ENCODE results near the gene DNASE1L2. TPM values are rescaled to one million over a fixed set of nuclear protein-coding genes. Genes with fewer than 3 reads are reported as not detected.

The DNASE1L2 gene, protein sequence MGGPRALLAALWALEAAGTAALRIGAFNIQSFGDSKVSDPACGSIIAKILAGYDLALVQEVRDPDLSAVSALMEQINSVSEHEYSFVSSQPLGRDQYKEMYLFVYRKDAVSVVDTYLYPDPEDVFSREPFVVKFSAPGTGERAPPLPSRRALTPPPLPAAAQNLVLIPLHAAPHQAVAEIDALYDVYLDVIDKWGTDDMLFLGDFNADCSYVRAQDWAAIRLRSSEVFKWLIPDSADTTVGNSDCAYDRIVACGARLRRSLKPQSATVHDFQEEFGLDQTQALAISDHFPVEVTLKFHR
- 0.52 TPM for total RNA-seq

DNA sequence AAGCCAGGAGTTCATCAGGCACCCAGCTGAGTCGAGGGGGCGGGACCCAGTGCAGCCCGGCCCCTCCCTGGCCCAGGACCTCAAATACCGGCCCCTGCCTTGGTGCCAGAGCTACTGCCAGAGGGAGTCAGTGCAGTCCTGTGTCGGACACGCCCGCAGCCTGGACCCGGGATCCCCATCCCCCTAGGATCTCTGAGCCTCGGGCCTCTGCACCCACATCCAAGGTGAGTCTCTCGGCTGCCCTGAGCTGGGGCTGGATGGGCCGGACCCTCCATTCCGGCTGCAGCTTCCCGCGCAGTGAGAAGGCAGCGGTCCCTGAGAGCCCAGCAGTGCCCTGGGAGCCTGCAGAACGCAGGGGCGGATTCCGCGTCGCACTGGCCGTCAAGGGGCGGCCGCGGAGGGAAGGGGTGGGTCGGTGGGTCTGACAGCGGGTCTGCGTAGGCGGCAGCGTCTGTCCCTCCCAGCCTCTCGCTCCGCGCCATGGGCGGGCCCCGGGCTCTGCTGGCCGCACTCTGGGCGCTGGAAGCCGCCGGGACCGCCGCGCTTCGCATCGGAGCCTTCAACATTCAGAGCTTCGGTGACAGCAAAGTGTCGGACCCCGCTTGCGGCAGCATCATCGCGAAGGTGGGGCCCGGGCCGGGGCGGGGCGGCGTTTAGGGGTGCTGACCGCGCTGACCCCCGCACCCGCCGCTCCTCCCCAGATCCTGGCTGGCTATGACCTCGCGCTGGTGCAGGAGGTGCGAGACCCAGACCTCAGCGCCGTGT lies at the start of gene DNASE1L2:
Gene DNASE1L2, plus strand, starts transcription at position 108 of the 765 bp plus-strand sequence. Its CDS starts 373 bp downstream, at position 481.
- no peak within 1 kb of the TSS for H3K27ac ChIP-seq (ENCODE audit: low read depth, low read length)
- peak within 1 kb of the TSS in 1 of 3 donors; percentile 6 for H3K4me3 ChIP-seq (ENCODE audit: low read length in 3 of 3)
- H3K4me1 ChIP-seq (ENCODE audit: control insufficient read depth in 3 of 3, insufficient read depth in 3 of 3, low read length in 3 of 3), result peaks cover 12 to 15% (median 12%) of the 10 kb centered on the region in 3 donors
- H3K9me3 ChIP-seq (ENCODE audit: control insufficient read depth in 3 of 3, low read length in 3 of 3), result no peaks in the 10 kb centered on the region
- H3K27me3 ChIP-seq (ENCODE audit: control insufficient read depth in 3 of 3, insufficient read depth in 3 of 3, low read length in 3 of 3), result peaks cover 12 to 26% (median 17%) of the 10 kb centered on the region in 3 donors
- H3K9ac ChIP-seq (ENCODE audit: low read depth in 1 of 3, low read length in 3 of 3), result peak within 1 kb of the TSS in 1 of 3 donors; percentile 60
- H3K36me3 ChIP-seq (ENCODE audit: control insufficient read depth in 3 of 3, insufficient read depth in 3 of 3, low read length in 3 of 3), result peaks cover 44 to 50% (median 44%) of the 10 kb centered on the region in 3 donors

DNA sequence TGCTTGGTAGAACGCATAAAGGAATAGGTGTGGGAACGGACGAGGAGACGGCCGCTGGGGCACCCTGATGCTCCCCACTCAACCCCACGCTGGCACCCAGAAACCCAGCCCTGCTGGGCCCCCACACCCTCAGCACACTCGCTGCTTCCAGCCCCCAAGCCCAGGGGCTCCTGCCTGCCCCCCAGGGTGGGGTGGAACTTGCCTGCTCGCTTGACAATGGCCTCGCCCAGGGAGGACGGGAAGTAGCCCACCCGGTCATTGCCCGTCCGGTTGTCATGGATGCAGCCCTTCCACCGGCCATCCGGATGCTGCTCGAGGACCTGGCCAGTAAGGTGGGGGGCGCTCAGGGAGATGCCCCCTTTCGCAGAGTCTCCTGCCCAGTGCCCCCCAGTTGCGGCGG lies 49.7 kb upstream of the DNASE1L2 start:
- H3K27me3 ChIP-seq (ENCODE audit: control insufficient read depth in 3 of 3, insufficient read depth in 3 of 3, low read length in 3 of 3), result no peaks in the 10 kb centered on the region
- H3K4me1 ChIP-seq (ENCODE audit: control insufficient read depth in 3 of 3, insufficient read depth in 3 of 3, low read length in 3 of 3), result no peaks in the 10 kb centered on the region
- no peaks in the 10 kb centered on the region for H3K9me3 ChIP-seq (ENCODE audit: control insufficient read depth in 3 of 3, low read length in 3 of 3)
- no peak overlapping the region for H3K9ac ChIP-seq (ENCODE audit: low read depth in 1 of 3, low read length in 3 of 3)
- H3K36me3 ChIP-seq (ENCODE audit: control insufficient read depth in 3 of 3, insufficient read depth in 3 of 3, low read length in 3 of 3), result no peaks in the 10 kb centered on the region
- H3K4me3 ChIP-seq (ENCODE audit: low read length in 3 of 3), result no peak overlapping the region
- H3K27ac ChIP-seq (ENCODE audit: low read depth, low read length), result no peak overlapping the region

DNA sequence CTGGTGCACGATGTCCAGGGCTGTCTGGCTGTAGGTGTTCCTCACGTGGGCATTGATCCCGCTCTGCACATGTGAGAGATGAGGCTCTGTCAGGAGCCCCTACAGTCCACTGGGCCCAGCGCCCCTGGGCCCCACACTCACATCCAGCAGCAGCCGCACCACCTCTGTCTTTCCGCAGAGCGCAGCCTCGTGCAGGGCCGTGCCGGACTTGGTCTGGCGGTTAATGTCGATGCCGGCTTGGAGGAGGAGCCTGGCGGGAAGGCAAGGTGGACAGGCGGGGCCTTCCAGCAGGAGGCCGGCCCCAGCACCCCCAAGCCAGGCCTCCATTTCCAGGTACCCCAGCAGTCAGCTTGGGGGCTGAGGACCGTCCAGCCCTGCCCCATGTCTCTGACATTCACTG lies 49.0 kb upstream of the DNASE1L2 start:
- Histone ChIP-seq H3K9ac (ENCODE audit: low read depth in 1 of 3, low read length in 3 of 3) (no peak overlapping the region), H3K27ac (ENCODE audit: low read depth, low read length) (no peak overlapping the region)

DNA sequence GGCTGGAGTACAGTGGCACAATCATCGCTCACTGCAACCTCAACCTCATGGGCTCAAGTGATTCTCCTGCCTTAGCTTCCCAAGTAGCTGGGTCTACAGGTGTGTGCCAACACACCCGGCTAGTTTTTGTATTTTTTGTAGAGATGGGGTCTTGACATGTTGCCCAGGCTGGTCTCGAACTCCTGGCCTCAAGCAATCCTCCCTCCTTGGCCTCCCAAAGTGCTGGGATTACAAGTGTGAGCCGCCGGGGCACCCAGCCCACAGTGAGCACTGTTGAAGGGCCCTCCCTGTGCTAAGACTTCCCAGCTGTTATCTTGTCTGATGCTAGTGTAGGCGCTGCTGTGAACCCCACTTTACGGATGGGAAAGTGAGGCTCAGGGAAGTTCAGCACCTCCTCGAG lies 47.8 kb upstream of the DNASE1L2 start:
- Histone ChIP-seq H3K4me1 (ENCODE audit: control insufficient read depth in 3 of 3, insufficient read depth in 3 of 3, low read length in 3 of 3) (no peaks in the 10 kb centered on the region), H3K4me3 (ENCODE audit: low read length in 3 of 3) (no peak overlapping the region), H3K27ac (ENCODE audit: low read depth, low read length) (no peak overlapping the region), H3K9ac (ENCODE audit: low read depth in 1 of 3, low read length in 3 of 3) (no peak overlapping the region), H3K9me3 (ENCODE audit: control insufficient read depth in 3 of 3, low read length in 3 of 3) (no peaks in the 10 kb centered on the region), H3K36me3 (ENCODE audit: control insufficient read depth in 3 of 3, insufficient read depth in 3 of 3, low read length in 3 of 3) (no peaks in the 10 kb centered on the region), H3K27me3 (ENCODE audit: control insufficient read depth in 3 of 3, insufficient read depth in 3 of 3, low read length in 3 of 3) (peaks cover 0 to 2% (median 1%) of the 10 kb centered on the region in 3 donors)

More for the DNA sequence above, 49.0 kb upstream of the DNASE1L2 start:
- no peaks in the 10 kb centered on the region for H3K36me3 ChIP-seq (ENCODE audit: control insufficient read depth in 3 of 3, insufficient read depth in 3 of 3, low read length in 3 of 3)
- H3K27me3 ChIP-seq (ENCODE audit: control insufficient read depth in 3 of 3, insufficient read depth in 3 of 3, low read length in 3 of 3), result no peaks in the 10 kb centered on the region
- H3K4me3 ChIP-seq (ENCODE audit: low read length in 3 of 3), result no peak overlapping the region
- no peaks in the 10 kb centered on the region for H3K9me3 ChIP-seq (ENCODE audit: control insufficient read depth in 3 of 3, low read length in 3 of 3)
- no peaks in the 10 kb centered on the region for H3K4me1 ChIP-seq (ENCODE audit: control insufficient read depth in 3 of 3, insufficient read depth in 3 of 3, low read length in 3 of 3)

DNA sequence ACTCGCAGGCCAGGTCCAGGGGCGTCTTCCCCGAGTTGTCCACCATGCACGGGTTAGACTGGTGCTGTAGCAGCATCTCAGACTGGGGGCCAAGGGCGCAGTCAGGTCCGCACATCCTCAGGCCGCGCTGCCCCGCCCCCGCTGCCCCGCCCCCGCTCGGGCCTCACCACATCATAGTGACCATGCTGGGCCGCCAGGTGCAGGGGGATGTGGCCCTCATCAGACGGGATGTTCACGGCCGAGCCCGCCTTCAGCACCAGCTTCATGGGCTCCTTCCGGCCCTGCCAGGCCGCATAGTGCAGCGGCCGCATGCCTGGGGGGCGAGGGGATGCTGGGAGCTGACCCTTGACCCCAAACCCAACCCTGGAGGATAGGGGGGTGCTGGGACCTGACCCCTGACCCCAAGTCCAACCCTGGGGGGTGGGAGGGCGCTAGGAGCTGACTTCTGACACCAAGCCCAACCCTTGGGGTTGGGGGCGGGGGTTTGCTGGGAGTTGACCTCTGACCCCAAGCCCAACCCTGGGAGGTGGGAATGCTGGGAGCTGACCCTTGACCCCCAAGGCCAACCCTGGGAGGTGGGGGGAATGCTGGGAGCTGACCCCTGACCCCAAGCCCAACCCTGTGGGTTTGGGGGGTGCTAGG lies 46.9 kb upstream of the DNASE1L2 start:
- H3K27me3 ChIP-seq (ENCODE audit: control insufficient read depth in 3 of 3, insufficient read depth in 3 of 3, low read length in 3 of 3), result peaks cover 9 to 11% (median 11%) of the 10 kb centered on the region in 3 donors
- H3K27ac ChIP-seq (ENCODE audit: low read depth, low read length), result no peak overlapping the region
- no peaks in the 10 kb centered on the region for H3K9me3 ChIP-seq (ENCODE audit: control insufficient read depth in 3 of 3, low read length in 3 of 3)
- no peaks in the 10 kb centered on the region for H3K36me3 ChIP-seq (ENCODE audit: control insufficient read depth in 3 of 3, insufficient read depth in 3 of 3, low read length in 3 of 3)
- no peak overlapping the region for H3K4me3 ChIP-seq (ENCODE audit: low read length in 3 of 3)
- no peak overlapping the region for H3K9ac ChIP-seq (ENCODE audit: low read depth in 1 of 3, low read length in 3 of 3)
- H3K4me1 ChIP-seq (ENCODE audit: control insufficient read depth in 3 of 3, insufficient read depth in 3 of 3, low read length in 3 of 3), result no peaks in the 10 kb centered on the region

DNA sequence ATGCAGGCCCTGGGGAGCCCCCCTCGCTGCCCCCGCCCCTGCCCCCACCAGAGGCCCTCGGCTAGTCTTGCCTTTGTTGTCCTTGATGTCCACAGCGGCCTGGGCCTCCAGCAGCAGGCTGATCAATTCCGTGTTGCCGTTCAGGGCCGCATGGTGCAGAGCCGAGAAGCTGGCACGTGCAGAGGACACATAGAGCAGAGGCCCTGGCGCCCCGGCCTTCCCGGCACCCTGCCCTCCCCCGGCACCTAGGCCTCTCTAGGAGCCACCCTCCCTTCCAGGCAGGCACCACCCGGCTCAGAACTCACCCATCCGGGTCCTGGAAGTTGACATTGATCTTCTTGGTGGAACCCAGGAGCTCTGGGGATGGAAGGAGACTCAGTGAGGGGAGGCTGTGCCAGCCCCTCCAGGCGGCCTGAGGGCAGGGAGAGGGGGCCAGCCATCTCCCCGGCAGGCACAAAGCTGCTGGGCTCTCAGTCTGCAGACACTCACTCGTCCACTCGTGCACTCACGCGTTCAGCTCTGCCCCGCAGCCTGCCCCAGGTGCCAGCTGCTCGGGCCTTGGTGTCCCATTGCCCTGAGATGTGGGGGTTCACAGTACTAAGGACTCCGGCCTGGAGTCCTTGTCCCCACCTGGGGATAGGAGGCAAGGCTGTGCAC lies 46.1 kb upstream of the DNASE1L2 start:
- H3K27ac ChIP-seq (ENCODE audit: low read depth, low read length), result no peak overlapping the region
- H3K4me1 ChIP-seq (ENCODE audit: control insufficient read depth in 3 of 3, insufficient read depth in 3 of 3, low read length in 3 of 3), result peaks cover 0 to 4% (median under 1%) of the 10 kb centered on the region in 3 donors
- H3K27me3 ChIP-seq (ENCODE audit: control insufficient read depth in 3 of 3, insufficient read depth in 3 of 3, low read length in 3 of 3), result peaks cover 16 to 19% (median 18%) of the 10 kb centered on the region in 3 donors
- no peaks in the 10 kb centered on the region for H3K9me3 ChIP-seq (ENCODE audit: control insufficient read depth in 3 of 3, low read length in 3 of 3)
- no peak overlapping the region for H3K9ac ChIP-seq (ENCODE audit: low read depth in 1 of 3, low read length in 3 of 3)
- no peak overlapping the region for H3K4me3 ChIP-seq (ENCODE audit: low read length in 3 of 3)
- H3K36me3 ChIP-seq (ENCODE audit: control insufficient read depth in 3 of 3, insufficient read depth in 3 of 3, low read length in 3 of 3), result no peaks in the 10 kb centered on the region

DNA sequence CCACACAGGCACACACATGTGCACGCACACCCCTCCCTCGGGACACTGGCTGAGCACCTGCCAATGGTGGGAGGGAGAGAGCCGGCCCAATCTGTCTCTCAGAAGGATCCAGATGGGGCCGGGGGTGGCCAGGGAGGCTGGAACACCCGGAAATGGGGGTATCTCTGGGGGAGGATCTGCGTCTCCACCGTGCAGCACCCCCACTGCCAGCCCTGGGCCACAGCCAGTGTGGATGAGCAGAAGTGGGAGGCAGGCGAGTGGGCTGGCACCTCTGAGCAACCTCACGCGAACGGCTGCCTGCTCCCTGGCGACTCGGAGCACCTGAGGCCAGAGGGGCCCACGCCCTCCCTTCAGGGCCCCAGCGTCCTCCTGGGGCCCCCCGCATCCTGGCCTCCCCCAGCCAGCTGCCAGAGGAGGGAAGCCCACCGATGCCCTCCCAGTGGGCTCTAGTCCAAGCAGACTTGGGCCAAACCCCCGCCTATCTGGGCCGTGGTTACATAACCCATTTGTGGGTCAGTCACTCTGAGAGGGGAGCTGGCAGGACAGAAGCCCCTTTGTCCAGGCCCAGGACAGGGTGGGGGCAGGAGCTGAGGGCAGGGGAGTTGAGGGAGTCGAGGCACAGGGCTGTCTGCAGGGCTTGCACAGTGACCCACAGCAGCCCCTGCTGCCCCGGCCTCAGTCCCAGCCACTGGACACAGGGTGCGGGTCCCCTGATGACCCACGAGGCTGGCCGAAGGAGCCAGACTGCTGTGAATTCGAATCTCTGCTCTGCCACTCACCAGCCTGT lies 45.4 kb upstream of the DNASE1L2 start:
- Histone ChIP-seq H3K4me3 (ENCODE audit: low read length in 3 of 3) (no peak overlapping the region), H3K27ac (ENCODE audit: low read depth, low read length) (no peak overlapping the region), H3K9ac (ENCODE audit: low read depth in 1 of 3, low read length in 3 of 3) (no peak overlapping the region), H3K4me1 (ENCODE audit: control insufficient read depth in 3 of 3, insufficient read depth in 3 of 3, low read length in 3 of 3) (peaks cover 0 to 11% (median 5%) of the 10 kb centered on the region in 3 donors), H3K9me3 (ENCODE audit: control insufficient read depth in 3 of 3, low read length in 3 of 3) (no peaks in the 10 kb centered on the region), H3K27me3 (ENCODE audit: control insufficient read depth in 3 of 3, insufficient read depth in 3 of 3, low read length in 3 of 3) (peaks cover 24 to 26% (median 24%) of the 10 kb centered on the region in 3 donors), H3K36me3 (ENCODE audit: control insufficient read depth in 3 of 3, insufficient read depth in 3 of 3, low read length in 3 of 3) (no peaks in the 10 kb centered on the region)

DNA sequence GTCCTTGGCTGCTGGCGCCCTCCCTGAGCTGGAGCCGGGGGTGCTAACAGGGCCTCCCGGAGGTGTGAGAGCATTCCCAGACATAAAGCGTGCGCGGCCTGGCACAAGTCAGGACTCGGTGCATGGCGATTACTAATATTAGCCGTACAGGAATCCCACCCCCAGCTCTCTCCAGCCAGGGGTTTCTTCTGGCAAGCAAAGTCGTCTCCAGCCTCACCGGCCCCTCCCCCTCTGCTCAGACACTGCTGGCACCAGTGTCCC lies 44.9 kb upstream of the DNASE1L2 start:
- Histone ChIP-seq H3K4me1 (ENCODE audit: control insufficient read depth in 3 of 3, insufficient read depth in 3 of 3, low read length in 3 of 3) (peaks cover 0 to 11% (median 5%) of the 10 kb centered on the region in 3 donors), H3K9me3 (ENCODE audit: control insufficient read depth in 3 of 3, low read length in 3 of 3) (no peaks in the 10 kb centered on the region), H3K27me3 (ENCODE audit: control insufficient read depth in 3 of 3, insufficient read depth in 3 of 3, low read length in 3 of 3) (peaks cover 24 to 27% (median 25%) of the 10 kb centered on the region in 3 donors), H3K27ac (ENCODE audit: low read depth, low read length) (no peak overlapping the region), H3K4me3 (ENCODE audit: low read length in 3 of 3) (no peak overlapping the region), H3K36me3 (ENCODE audit: control insufficient read depth in 3 of 3, insufficient read depth in 3 of 3, low read length in 3 of 3) (no peaks in the 10 kb centered on the region), H3K9ac (ENCODE audit: low read depth in 1 of 3, low read length in 3 of 3) (no peak overlapping the region)

DNA sequence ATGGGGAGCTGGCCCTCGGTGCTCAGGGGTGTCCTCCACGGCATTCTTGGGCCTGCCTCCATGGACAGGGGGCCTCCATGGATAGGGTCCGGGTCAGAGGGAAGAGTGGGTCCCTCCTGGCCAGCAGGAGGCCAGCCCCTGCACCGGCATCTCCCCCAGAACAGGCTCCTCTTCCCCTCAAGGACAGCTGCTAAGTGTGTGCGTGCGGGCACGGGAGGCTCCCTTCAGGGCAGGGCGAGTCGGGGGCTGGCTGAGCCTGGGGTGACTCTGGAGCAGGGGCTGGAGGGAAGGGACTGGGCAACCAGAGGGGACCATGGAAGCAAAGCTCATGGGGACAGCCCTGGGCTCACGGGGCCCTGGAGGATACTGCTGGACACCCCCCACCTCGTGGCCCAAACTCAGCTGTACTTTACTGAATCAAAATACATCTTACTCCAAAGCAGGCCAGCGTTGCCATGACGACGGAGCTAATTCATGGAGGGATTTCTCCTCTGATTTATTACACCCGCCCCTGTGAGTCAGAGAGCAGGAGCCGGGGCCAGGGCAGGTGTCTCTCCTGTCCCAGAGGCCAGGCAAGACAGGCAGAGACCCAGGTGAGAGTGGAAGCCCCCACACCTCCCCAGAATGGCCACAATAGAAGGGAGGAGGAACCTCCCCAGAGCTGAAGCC lies 41.9 kb upstream of the DNASE1L2 start:
- Histone ChIP-seq H3K36me3 (ENCODE audit: control insufficient read depth in 3 of 3, insufficient read depth in 3 of 3, low read length in 3 of 3) (no peaks in the 10 kb centered on the region), H3K27me3 (ENCODE audit: control insufficient read depth in 3 of 3, insufficient read depth in 3 of 3, low read length in 3 of 3) (peaks cover 38 to 41% (median 39%) of the 10 kb centered on the region in 3 donors), H3K9me3 (ENCODE audit: control insufficient read depth in 3 of 3, low read length in 3 of 3) (no peaks in the 10 kb centered on the region), H3K9ac (ENCODE audit: low read depth in 1 of 3, low read length in 3 of 3) (no peak overlapping the region), H3K4me3 (ENCODE audit: low read length in 3 of 3) (no peak overlapping the region), H3K4me1 (ENCODE audit: control insufficient read depth in 3 of 3, insufficient read depth in 3 of 3, low read length in 3 of 3) (peaks cover 0 to 11% (median 5%) of the 10 kb centered on the region in 3 donors), H3K27ac (ENCODE audit: low read depth, low read length) (no peak overlapping the region)

All from skeletal muscle tissue (tissue), 4 donors.